ENCODE results near the gene PPCDC. TPM values are rescaled to one million over a fixed set of nuclear protein-coding genes. Genes with fewer than 3 reads are reported as not detected.

The PPCDC gene
- total RNA-seq, 4 donors from 2014 or later = 3.5 to 31.2 (median 20.6) TPM

DNA sequence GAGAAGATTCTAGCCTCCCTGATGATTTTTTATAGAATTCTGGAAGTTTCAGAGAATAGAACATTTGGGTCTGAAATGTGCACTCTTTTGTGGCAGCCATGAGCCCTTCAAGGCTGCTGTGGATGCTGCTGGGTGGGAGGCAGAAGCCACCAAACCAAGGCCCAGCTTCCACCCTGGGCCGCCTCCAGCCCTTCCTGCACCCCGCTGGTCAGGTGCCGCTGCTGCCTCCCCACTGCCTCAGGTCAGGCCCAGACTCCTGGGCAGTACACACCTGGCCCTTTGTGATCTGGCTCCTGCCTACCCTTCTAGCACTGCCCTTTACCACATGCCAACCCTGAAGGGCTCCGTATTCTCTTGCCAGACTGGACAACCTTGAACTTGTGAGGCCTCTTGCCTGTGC, 28.3 kb downstream of the PPCDC start:
- intact Hi-C loops (cut with DNase I) = no loop called here
- WGBS, 2 donors = 89 to 96% methylated on average over 4 of the region's 4 CpGs
- no peak for DNase-seq
- H3K36me3 ChIP-seq = no peaks in the 10 kb centered on the region
- H3K27ac ChIP-seq = no peak overlapping the region
- no peak overlapping the region for H3K4me3 ChIP-seq (replicated peaks in 1 of 3)
- no peaks in the 10 kb centered on the region for H3K9me3 ChIP-seq
- peaks cover 30 to 39% of the 10 kb centered on the region in 2 donors for H3K4me1 ChIP-seq
- no peaks in the 10 kb centered on the region for H3K27me3 ChIP-seq
- TF ChIP-seq, protein P1, sequence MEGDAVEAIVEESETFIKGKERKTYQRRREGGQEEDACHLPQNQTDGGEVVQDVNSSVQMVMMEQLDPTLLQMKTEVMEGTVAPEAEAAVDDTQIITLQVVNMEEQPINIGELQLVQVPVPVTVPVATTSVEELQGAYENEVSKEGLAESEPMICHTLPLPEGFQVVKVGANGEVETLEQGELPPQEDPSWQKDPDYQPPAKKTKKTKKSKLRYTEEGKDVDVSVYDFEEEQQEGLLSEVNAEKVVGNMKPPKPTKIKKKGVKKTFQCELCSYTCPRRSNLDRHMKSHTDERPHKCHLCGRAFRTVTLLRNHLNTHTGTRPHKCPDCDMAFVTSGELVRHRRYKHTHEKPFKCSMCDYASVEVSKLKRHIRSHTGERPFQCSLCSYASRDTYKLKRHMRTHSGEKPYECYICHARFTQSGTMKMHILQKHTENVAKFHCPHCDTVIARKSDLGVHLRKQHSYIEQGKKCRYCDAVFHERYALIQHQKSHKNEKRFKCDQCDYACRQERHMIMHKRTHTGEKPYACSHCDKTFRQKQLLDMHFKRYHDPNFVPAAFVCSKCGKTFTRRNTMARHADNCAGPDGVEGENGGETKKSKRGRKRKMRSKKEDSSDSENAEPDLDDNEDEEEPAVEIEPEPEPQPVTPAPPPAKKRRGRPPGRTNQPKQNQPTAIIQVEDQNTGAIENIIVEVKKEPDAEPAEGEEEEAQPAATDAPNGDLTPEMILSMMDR (IDR thresholded peaks at IDR 0.05) = no peak
- TF ChIP-seq POLR2A (IDR thresholded peaks at IDR 0.05) = no peak

DNA sequence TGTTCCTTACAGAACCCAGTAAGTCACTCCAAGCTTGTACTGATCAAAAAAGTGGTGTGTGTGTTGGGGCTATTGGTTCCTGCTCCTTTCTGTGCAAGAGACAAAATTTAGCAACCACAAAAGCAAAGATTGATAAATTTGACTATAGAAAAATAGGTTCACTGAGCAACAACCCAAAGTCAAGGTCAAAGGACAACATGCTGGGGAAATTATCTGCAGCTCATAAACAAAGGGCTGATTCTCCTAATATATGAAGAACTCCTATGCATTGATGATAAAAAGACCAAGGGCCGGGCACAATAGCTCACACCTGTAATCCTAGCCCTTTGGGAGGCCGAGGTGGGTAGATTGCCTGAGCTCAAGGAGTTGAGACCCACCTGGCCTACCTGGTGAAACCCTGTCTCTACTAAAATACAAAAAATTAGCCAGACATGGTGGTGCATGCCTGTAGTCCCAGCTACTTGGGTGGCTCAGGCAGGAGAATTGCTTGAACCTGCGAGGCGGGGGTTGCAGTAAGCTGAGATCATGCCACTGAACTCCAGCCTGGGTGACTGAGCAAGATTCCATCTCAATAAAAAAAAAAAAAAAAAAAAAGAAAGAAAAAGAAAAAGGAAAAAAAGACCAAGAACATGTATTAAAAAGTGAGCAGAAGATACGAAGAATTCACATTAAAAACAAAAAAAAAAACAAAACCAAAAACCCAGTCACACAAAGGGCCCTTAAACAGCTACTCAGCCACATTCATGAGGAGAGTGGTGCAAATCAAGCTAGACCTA, 29.8 kb downstream of the PPCDC start:
- DNase-seq = no peak
- TF ChIP-seq, protein P1 (IDR thresholded peaks at IDR 0.05) = no peak
- TF ChIP-seq POLR2A (IDR thresholded peaks at IDR 0.05) = no peak
- WGBS, 2 donors = 89 to 94% methylated on average over 5 of the region's 5 CpGs

DNA sequence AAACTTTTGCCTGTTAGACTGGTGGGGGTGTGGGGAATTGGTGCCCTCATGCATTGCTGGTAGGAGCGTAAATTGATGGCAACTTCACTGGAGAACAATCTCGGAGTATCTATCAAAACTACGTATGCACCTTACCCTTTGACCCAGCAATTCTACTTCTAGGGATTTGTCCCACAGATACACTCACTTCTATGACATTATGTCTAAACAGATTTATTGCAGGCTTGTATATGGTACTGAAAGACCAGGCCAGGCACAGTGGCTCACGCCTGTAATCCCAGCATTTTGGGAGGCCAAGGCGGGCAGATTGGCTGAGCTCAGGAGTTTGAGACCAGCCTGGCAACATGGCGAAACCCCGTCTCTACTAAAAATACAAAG, 30.3 kb downstream of the PPCDC start:
- Histone ChIP-seq H3K36me3 (no peaks in the 10 kb centered on the region), H3K4me3 (replicated peaks in 1 of 3) (no peak overlapping the region), H3K4me1 (peaks cover 12 to 19% of the 10 kb centered on the region in 2 donors), H3K27ac (no peak overlapping the region), H3K9me3 (no peaks in the 10 kb centered on the region), H3K27me3 (no peaks in the 10 kb centered on the region)
- intact Hi-C loops (cut with DNase I) = no loop called here
- 93 to 98% methylated on average over 7 of the region's 7 CpGs for WGBS, 2 donors
- TF ChIP-seq, protein P1 (IDR thresholded peaks at IDR 0.05) = no peak
- TF ChIP-seq POLR2A (IDR thresholded peaks at IDR 0.05) = no peak
- DNase-seq = no peak

More for the DNA sequence above, 29.8 kb downstream of the PPCDC start:
- peaks cover 17 to 24% of the 10 kb centered on the region in 2 donors for H3K4me1 ChIP-seq
- no peaks in the 10 kb centered on the region for H3K36me3 ChIP-seq
- H3K27ac ChIP-seq = no peak overlapping the region
- H3K4me3 ChIP-seq (replicated peaks in 1 of 3) = no peak overlapping the region
- intact Hi-C loops (cut with DNase I) = no loop called here
- H3K27me3 ChIP-seq = no peaks in the 10 kb centered on the region
- H3K9me3 ChIP-seq = no peaks in the 10 kb centered on the region

DNA sequence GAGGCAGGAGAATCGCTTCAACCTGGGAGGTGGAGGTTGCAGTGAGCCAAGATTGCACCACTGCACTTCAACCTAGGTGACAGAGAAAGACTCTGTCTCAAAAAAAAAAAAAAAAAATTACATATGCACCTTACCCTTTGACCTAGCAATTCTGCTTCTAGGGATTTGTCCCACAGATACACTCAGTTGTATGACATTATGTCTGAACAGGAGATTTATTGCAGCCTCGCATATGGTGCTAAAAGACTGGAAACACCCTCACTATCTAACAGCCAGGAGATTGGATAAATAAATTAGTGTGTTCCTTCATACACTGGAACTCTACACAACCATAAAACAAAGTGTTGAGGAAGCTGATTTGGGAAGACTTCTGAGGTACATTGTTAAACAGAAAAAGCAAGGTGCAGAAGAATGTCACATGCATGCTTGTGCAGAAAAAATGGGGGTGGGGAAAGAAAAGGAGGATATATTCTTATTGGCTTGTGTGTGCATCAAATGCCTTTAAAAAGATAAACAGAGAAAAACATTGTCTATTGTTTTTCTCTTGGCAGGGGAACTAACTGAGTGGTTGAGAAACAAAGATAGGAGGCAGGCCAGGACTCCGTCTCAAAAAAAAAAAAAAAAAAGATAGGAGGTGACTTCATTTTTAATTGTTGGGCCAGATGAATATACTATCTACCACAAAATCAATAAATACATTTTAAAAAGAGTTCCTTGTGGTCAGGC, 30.9 kb downstream of the PPCDC start:
- Histone ChIP-seq H3K27ac (no peak overlapping the region), H3K27me3 (no peaks in the 10 kb centered on the region), H3K36me3 (no peaks in the 10 kb centered on the region), H3K9me3 (no peaks in the 10 kb centered on the region), H3K4me1 (peaks cover 6 to 13% of the 10 kb centered on the region in 2 donors), H3K4me3 (replicated peaks in 1 of 3) (no peak overlapping the region)
- 78 to 89% methylated on average over 3 of the region's 3 CpGs for WGBS, 2 donors
- intact Hi-C loops (cut with DNase I) = no loop called here
- TF ChIP-seq POLR2A (IDR thresholded peaks at IDR 0.05) = no peak
- TF ChIP-seq, protein P1 (IDR thresholded peaks at IDR 0.05) = no peak
- DNase-seq = no peak

DNA sequence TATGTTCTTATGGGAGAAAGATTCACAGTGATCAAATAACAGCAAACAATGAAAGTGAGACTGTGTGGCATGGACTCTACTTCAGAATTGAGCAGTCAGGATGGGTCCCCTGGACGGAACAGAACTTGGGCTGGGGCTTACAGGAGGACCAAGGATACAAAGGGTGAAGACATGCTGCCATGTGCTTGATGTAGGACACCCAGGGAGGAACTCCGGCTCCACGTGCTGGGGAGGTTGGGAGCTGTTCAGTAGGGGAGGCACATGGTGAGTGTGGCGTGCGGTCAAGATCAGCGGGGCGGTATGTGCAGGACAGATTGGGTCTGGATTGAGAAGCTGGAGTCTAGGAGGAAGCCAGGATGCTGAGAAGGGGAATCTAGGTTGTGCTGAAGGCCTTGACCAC, 32.6 kb downstream of the PPCDC start:
- TF ChIP-seq POLR2A (IDR thresholded peaks at IDR 0.05) = no peak
- TF ChIP-seq, protein P1 (IDR thresholded peaks at IDR 0.05) = no peak
- no peak for DNase-seq
- Histone ChIP-seq H3K27ac (no peak overlapping the region), H3K9me3 (no peaks in the 10 kb centered on the region), H3K4me3 (replicated peaks in 1 of 3) (no peak overlapping the region), H3K4me1 (no peaks in the 10 kb centered on the region), H3K27me3 (no peaks in the 10 kb centered on the region), H3K36me3 (no peaks in the 10 kb centered on the region)
- intact Hi-C loops (cut with DNase I) = no loop called here
- 92% methylated on average over 7 of the region's 7 CpGs for WGBS, 2 donors
